HEK293 (cell line): ENCODE results near the gene PAF1.

ENCODE experiments used
- CTCF ChIP-seq: fragments of 450-650 bp; formaldehyde crosslinking; IDR thresholded peaks from 2 replicates; pipeline ENCODE4 v1.5.1; 2016; ENCODE audit warnings: missing biosample characterization, missing genetic modification characterization
- FEZF1 ChIP-seq: fragments of 450-650 bp; formaldehyde crosslinking; IDR thresholded peaks from 2 replicates; pipeline ENCODE4 v1.5.1; 2016; ENCODE audit warnings: missing biosample characterization, missing genetic modification characterization
- GLIS2 ChIP-seq: fragments of 450-650 bp; formaldehyde crosslinking; IDR thresholded peaks from 2 replicates; pipeline ENCODE4 v1.5.1; 2016; ENCODE audit warnings: missing biosample characterization, missing genetic modification characterization
- HOXD13 ChIP-seq: sonication (generic); formaldehyde crosslinking; IDR thresholded peaks from 2 replicates; pipeline ENCODE4 v1.8.0; 2022; ENCODE audit warnings: missing genetic modification reagents, borderline replicate concordance
- KLF16 ChIP-seq: fragments of 450-650 bp; formaldehyde crosslinking; IDR thresholded peaks from 2 replicates; pipeline ENCODE4 v1.5.1; 2017; ENCODE audit warnings: missing biosample characterization, missing genetic modification characterization
- MEIS1 ChIP-seq: sonication (generic); formaldehyde crosslinking; IDR thresholded peaks from 2 replicates; pipeline ENCODE4 v1.8.1; 2022; ENCODE audit warnings: missing genetic modification reagents, mild to moderate bottlenecking, borderline replicate concordance
- PRDM6 ChIP-seq: fragments of 450-650 bp; formaldehyde crosslinking; IDR thresholded peaks from 2 replicates; pipeline ENCODE4 v1.5.1; 2017; ENCODE audit warnings: missing biosample characterization, missing genetic modification characterization
- YY1 ChIP-seq: fragments of 450-650 bp; formaldehyde crosslinking; IDR thresholded peaks from 2 replicates; pipeline ENCODE4 v1.5.1; 2018; ENCODE audit warnings: missing biosample characterization, missing genetic modification characterization
- ZBTB7A ChIP-seq: fragments of 450-650 bp; formaldehyde crosslinking; IDR thresholded peaks from 2 replicates; pipeline ENCODE4 v1.5.1; 2016; ENCODE audit warnings: low read depth, missing biosample characterization, missing genetic modification characterization
- ZFP41 ChIP-seq: fragments of 450-650 bp; formaldehyde crosslinking; IDR thresholded peaks from 2 replicates; pipeline ENCODE4 v1.5.1; 2016; ENCODE audit warnings: missing biosample characterization, missing genetic modification characterization, borderline replicate concordance
- ZNF112 ChIP-seq: fragments of 450-650 bp; formaldehyde crosslinking; IDR thresholded peaks from 2 replicates; pipeline ENCODE4 v1.5.0; 2017; ENCODE audit warnings: missing biosample characterization, missing genetic modification characterization
- ZNF133 ChIP-seq: fragments of 450-650 bp; formaldehyde crosslinking; IDR thresholded peaks from 2 replicates; pipeline ENCODE4 v1.5.1; 2016; ENCODE audit warnings: missing biosample characterization, missing genetic modification characterization
- ZNF16 ChIP-seq: fragments of 450-650 bp; formaldehyde crosslinking; IDR thresholded peaks from 2 replicates; pipeline ENCODE4 v1.5.1; 2016; ENCODE audit warnings: low read depth, missing biosample characterization, missing genetic modification characterization
- ZNF174 ChIP-seq: fragments of 450-650 bp; formaldehyde crosslinking; IDR thresholded peaks from 2 replicates; pipeline ENCODE4 v1.5.0; 2017; ENCODE audit warnings: missing biosample characterization, mild to moderate bottlenecking, missing genetic modification characterization
- ZNF202 ChIP-seq: fragments of 450-650 bp; formaldehyde crosslinking; IDR thresholded peaks from 2 replicates; pipeline ENCODE4 v1.5.1; 2016; ENCODE audit warnings: missing biosample characterization, missing genetic modification characterization, borderline replicate concordance
- ZNF26 ChIP-seq: fragments of 450-650 bp; formaldehyde crosslinking; IDR thresholded peaks from 2 replicates; pipeline ENCODE4 v1.5.1; 2016; ENCODE audit warnings: missing biosample characterization, missing genetic modification characterization
- ZNF266 ChIP-seq: fragments of 450-650 bp; formaldehyde crosslinking; IDR thresholded peaks from 2 replicates; pipeline ENCODE4 v1.5.1; 2016; ENCODE audit warnings: missing biosample characterization, missing genetic modification characterization, low read depth
- ZNF449 ChIP-seq: fragments of 450-650 bp; formaldehyde crosslinking; IDR thresholded peaks from 2 replicates; pipeline ENCODE4 v1.5.1; 2017; ENCODE audit warnings: missing biosample characterization, mild to moderate bottlenecking, missing genetic modification characterization, moderate library complexity
- ZNF501 ChIP-seq: fragments of 450-650 bp; formaldehyde crosslinking; IDR thresholded peaks from 2 replicates; pipeline ENCODE4 v1.5.1; 2016; ENCODE audit warnings: missing biosample characterization, missing genetic modification characterization
- ZNF654 ChIP-seq: fragments of 450-650 bp; formaldehyde crosslinking; IDR thresholded peaks from 2 replicates; pipeline ENCODE4 v1.5.1; 2016; ENCODE audit warnings: low read depth, missing biosample characterization, missing genetic modification characterization
- ZNF76 ChIP-seq: fragments of 450-650 bp; formaldehyde crosslinking; IDR thresholded peaks from 2 replicates; pipeline ENCODE4; 2016; ENCODE audit warnings: low read depth, missing biosample characterization, missing genetic modification characterization, borderline replicate concordance
- TF ChIP-seq, protein P1 (sequence below): fragments of 450-650 bp; formaldehyde crosslinking; IDR thresholded peaks from 2 replicates; pipeline ENCODE4 v1.5.1; 2016; ENCODE audit warnings: missing biosample characterization, missing genetic modification characterization, low read depth
- TF ChIP-seq, protein P2 (sequence below): fragments of 450-650 bp; formaldehyde crosslinking; IDR thresholded peaks from 2 replicates; pipeline ENCODE4 v1.5.1; 2016; ENCODE audit warnings: missing biosample characterization, missing genetic modification characterization
- TF ChIP-seq, protein P3 (sequence below): fragments of 450-650 bp; formaldehyde crosslinking; IDR thresholded peaks from 2 replicates; pipeline ENCODE4 v1.5.1; 2017; ENCODE audit warnings: missing biosample characterization, missing genetic modification characterization

The PAF1 gene

DNA sequence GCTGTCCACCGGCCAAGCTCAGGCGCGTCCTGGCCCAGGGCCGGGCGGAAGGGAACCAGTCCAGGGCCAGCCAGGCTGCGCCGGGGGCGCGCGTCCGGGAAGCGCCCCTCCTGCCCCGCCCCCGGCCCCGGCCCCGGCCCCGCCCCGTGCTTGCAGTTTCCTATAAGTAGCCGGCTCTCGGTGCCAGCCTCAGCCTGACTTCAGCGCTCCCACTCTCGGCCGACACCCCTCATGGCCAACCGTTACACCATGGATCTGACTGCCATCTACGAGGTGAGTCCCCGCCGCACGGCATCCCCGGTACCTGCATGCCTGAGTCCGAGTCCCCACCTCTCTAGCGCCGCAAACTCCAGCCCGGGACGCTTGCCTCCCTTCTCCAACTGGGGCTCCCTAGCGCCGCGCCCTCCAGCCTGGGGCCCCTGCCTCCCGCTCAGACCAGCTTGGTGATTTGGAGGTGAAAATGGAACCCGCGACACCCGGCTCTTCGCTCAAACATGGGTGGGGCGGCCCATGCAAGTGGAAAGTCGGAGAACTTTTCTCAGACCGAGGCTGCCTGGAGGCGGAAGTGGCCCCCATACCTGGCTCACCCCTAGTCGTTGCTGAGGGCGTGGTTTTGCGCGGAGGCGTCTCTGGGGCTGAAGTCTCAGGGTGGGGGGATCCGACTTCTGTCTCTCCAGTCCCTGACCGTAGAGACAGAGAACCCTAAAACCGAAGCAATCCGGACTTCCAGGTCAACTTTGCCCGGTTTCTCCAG lies 15.9 kb upstream of the PAF1 start, which contains the start of gene ZFP36 (continued):
- TF ChIP-seq ZNF16, result peak; percentile 71; the same call in 1 of the 2 replicates
- TF ChIP-seq YY1 (tag by site-specific recombination), result no peak
- TF ChIP-seq ZNF202 (tag by site-specific recombination), result no peak
- peak; percentile 86 for TF ChIP-seq GLIS2 (tag by site-specific recombination)
- TF ChIP-seq PRDM6, result no peak
- TF ChIP-seq MEIS1 (CRISPR knock-in tag), result no peak
- TF ChIP-seq ZNF654 (tag by site-specific recombination), result no peak
- TF ChIP-seq ZFP41 (tag by site-specific recombination), result peak; percentile 29; the same call in 1 of the 2 replicates
- TF ChIP-seq CTCF (tag by site-specific recombination), result peak; percentile 90
- TF ChIP-seq, protein P1, sequence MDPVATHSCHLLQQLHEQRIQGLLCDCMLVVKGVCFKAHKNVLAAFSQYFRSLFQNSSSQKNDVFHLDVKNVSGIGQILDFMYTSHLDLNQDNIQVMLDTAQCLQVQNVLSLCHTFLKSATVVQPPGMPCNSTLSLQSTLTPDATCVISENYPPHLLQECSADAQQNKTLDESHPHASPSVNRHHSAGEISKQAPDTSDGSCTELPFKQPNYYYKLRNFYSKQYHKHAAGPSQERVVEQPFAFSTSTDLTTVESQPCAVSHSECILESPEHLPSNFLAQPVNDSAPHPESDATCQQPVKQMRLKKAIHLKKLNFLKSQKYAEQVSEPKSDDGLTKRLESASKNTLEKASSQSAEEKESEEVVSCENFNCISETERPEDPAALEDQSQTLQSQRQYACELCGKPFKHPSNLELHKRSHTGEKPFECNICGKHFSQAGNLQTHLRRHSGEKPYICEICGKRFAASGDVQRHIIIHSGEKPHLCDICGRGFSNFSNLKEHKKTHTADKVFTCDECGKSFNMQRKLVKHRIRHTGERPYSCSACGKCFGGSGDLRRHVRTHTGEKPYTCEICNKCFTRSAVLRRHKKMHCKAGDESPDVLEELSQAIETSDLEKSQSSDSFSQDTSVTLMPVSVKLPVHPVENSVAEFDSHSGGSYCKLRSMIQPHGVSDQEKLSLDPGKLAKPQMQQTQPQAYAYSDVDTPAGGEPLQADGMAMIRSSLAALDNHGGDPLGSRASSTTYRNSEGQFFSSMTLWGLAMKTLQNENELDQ (tag by site-specific recombination), result no peak
- TF ChIP-seq, protein P2, sequence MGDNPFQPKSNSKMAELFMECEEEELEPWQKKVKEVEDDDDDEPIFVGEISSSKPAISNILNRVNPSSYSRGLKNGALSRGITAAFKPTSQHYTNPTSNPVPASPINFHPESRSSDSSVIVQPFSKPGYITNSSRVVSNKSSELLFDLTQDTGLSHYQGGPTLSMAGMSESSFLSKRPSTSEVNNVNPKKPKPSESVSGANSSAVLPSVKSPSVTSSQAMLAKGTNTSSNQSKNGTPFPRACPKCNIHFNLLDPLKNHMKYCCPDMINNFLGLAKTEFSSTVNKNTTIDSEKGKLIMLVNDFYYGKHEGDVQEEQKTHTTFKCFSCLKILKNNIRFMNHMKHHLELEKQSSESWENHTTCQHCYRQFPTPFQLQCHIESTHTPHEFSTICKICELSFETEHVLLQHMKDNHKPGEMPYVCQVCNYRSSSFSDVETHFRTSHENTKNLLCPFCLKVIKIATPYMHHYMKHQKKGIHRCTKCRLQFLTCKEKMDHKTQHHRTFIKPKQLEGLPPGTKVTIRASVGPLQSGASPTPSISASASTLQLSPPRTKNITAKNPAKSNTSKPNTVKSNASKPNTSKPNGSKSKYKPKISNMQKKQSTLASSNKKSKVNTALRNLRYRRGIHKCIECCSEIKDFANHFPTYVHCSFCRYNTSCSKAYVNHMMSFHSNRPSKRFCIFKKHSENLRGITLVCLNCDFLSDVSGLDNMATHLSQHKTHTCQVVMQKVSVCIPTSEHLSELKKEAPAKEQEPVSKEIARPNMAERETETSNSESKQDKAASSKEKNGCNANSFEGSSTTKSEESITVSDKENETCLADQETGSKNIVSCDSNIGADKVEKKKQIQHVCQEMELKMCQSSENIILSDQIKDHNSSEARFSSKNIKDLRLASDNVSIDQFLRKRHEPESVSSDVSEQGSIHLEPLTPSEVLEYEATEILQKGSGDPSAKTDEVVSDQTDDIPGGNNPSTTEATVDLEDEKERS (tag by site-specific recombination), result 0 out of 2 replicates have a peak, but pooled peaks have one; percentile 11
- TF ChIP-seq HOXD13 (CRISPR knock-in tag), result no peak
- TF ChIP-seq, protein P3, sequence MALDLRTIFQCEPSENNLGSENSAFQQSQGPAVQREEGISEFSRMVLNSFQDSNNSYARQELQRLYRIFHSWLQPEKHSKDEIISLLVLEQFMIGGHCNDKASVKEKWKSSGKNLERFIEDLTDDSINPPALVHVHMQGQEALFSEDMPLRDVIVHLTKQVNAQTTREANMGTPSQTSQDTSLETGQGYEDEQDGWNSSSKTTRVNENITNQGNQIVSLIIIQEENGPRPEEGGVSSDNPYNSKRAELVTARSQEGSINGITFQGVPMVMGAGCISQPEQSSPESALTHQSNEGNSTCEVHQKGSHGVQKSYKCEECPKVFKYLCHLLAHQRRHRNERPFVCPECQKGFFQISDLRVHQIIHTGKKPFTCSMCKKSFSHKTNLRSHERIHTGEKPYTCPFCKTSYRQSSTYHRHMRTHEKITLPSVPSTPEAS (tag by site-specific recombination), result no peak; the same call in 1 of the 2 replicates
- no peak for TF ChIP-seq ZNF112 (tag by site-specific recombination)
- TF ChIP-seq ZNF133 (tag by site-specific recombination), result no peak
- TF ChIP-seq ZNF26, result no peak
- peak; percentile 93 for TF ChIP-seq ZNF449 (tag by site-specific recombination)
- TF ChIP-seq ZNF174 (tag by site-specific recombination), result no peak
- TF ChIP-seq KLF16 (tag by site-specific recombination), result 0 out of 2 replicates have a peak, but pooled peaks have one; percentile 69
- 0 out of 2 replicates have a peak, but pooled peaks have one; percentile 27 for TF ChIP-seq ZNF76 (tag by site-specific recombination)
- no peak for TF ChIP-seq ZBTB7A (tag by site-specific recombination)
- TF ChIP-seq FEZF1, result no peak
- peak; percentile 85 for TF ChIP-seq ZNF501 (tag by site-specific recombination)
- no peak for TF ChIP-seq ZNF266 (tag by site-specific recombination)
